Stomach smooth muscle (tissue), 2 donors: Measurements from ENCODE around the gene STX4.
A peak's percentile ranks its signal among the peaks of the same experiment; 100 is the strongest.

Experiments used
- H3K27ac ChIP-seq: one replicate; pipeline ENCODE4 v1.7.0; 2013; ENCODE audit warnings: mild to moderate bottlenecking, low read length, inconsistent platforms
- H3K27me3 ChIP-seq, 2 donors: one replicate each; pipeline ENCODE4 v1.7.0; 2013; ENCODE audit warnings: low read length in 2 of 2; ENCODE audit not compliant: insufficient read depth in 2 of 2, control insufficient read depth in 1 of 2
- H3K36me3 ChIP-seq, 2 donors: one replicate each; pipeline ENCODE4 v1.7.0; 2013; ENCODE audit warnings: low read length in 2 of 2; ENCODE audit not compliant: control insufficient read depth in 2 of 2, insufficient read depth in 2 of 2
- H3K4me1 ChIP-seq: one replicate; pipeline ENCODE4 v1.7.0; 2013; ENCODE audit warnings: low read length; ENCODE audit not compliant: control insufficient read depth, insufficient read depth
- H3K4me3 ChIP-seq, 2 donors: one replicate each; pipeline ENCODE4 v1.7.0; 2013; ENCODE audit warnings: low read length in 2 of 2
- H3K9ac ChIP-seq, 2 donors: one replicate each; pipeline ENCODE4 v1.7.0; 2013; ENCODE audit warnings: low read length in 2 of 2, mild to moderate bottlenecking in 1 of 2
- H3K9me3 ChIP-seq, 2 donors: one replicate each; pipeline ENCODE4 v1.7.0; 2013; ENCODE audit warnings: low read length in 2 of 2; ENCODE audit not compliant: control insufficient read depth in 2 of 2
- donor health status: healthy.
- donor health status: Pancreatic carcinoma.

STX4 gene

GRCh38 chr16:31043352-31043751, 10.0 kb downstream of the STX4 start:
- H3K9ac ChIP-seq = no peak overlapping the region
- no peaks in the 10 kb centered on the region for H3K9me3 ChIP-seq
- H3K4me1 ChIP-seq = peaks cover 4% of the 10 kb centered on the region
- no peak overlapping the region for H3K4me3 ChIP-seq
- H3K27me3 ChIP-seq = no peaks in the 10 kb centered on the region
- H3K36me3 ChIP-seq = peaks cover 15 to 23% of the 10 kb centered on the region in 2 donors
- H3K27ac ChIP-seq = no peak overlapping the region

GRCh38 chr16:31043898-31044481, 10.6 kb downstream of the STX4 start:
- no peak overlapping the region for H3K4me3 ChIP-seq
- H3K9ac ChIP-seq = no peak overlapping the region
- H3K36me3 ChIP-seq = peaks cover 8 to 18% of the 10 kb centered on the region in 2 donors
- peaks cover 4% of the 10 kb centered on the region for H3K4me1 ChIP-seq
- no peaks in the 10 kb centered on the region for H3K9me3 ChIP-seq
- no peak overlapping the region for H3K27ac ChIP-seq
- H3K27me3 ChIP-seq = no peaks in the 10 kb centered on the region

- no peak overlapping the region for H3K4me3 ChIP-seq
- no peak overlapping the region for H3K27ac ChIP-seq
- no peaks in the 10 kb centered on the region for H3K27me3 ChIP-seq
- no peak overlapping the region for H3K9ac ChIP-seq
- no peaks in the 10 kb centered on the region for H3K36me3 ChIP-seq
- no peaks in the 10 kb centered on the region for H3K9me3 ChIP-seq
- no peaks in the 10 kb centered on the region for H3K4me1 ChIP-seq
These were observed 17.1 kb downstream of the STX4 start for GRCh38 chr16:31050280-31051030.

- no peaks in the 10 kb centered on the region for H3K27me3 ChIP-seq
- H3K4me3 ChIP-seq = no peak overlapping the region
- no peaks in the 10 kb centered on the region for H3K36me3 ChIP-seq
- H3K9me3 ChIP-seq = no peaks in the 10 kb centered on the region
- no peak overlapping the region for H3K27ac ChIP-seq
- no peak overlapping the region for H3K9ac ChIP-seq
- no peaks in the 10 kb centered on the region for H3K4me1 ChIP-seq
These were observed 18.8 kb downstream of the STX4 start for GRCh38 chr16:31052114-31052513.

GRCh38 chr16:31055613-31056012, 22.3 kb downstream of the STX4 start:
- H3K36me3 ChIP-seq = peaks cover 1 to 2% of the 10 kb centered on the region in 2 donors
- H3K4me3 ChIP-seq = no peak overlapping the region
- H3K9me3 ChIP-seq = no peaks in the 10 kb centered on the region
- H3K27me3 ChIP-seq = no peaks in the 10 kb centered on the region
- H3K4me1 ChIP-seq = no peaks in the 10 kb centered on the region
- no peak overlapping the region for H3K27ac ChIP-seq
- H3K9ac ChIP-seq = no peak overlapping the region

GRCh38 chr16:31061126-31061812, 27.9 kb downstream of the STX4 start:
- Histone ChIP-seq H3K9ac (no peak overlapping the region), H3K27me3 (no peaks in the 10 kb centered on the region), H3K36me3 (peaks cover 5 to 19% of the 10 kb centered on the region in 2 donors), H3K4me1 (peaks cover 8% of the 10 kb centered on the region), H3K4me3 (no peak overlapping the region), H3K27ac (no peak overlapping the region), H3K9me3 (no peaks in the 10 kb centered on the region)

GRCh38 chr16:31061813-31062440, 28.6 kb downstream of the STX4 start:
- Histone ChIP-seq H3K4me3 (no peak overlapping the region), H3K9me3 (no peaks in the 10 kb centered on the region), H3K27ac (no peak overlapping the region), H3K9ac (no peak overlapping the region), H3K4me1 (peaks cover 8% of the 10 kb centered on the region), H3K36me3 (peaks cover 5 to 21% of the 10 kb centered on the region in 2 donors), H3K27me3 (no peaks in the 10 kb centered on the region)

- no peak overlapping the region for H3K9ac ChIP-seq
- H3K27ac ChIP-seq = no peak overlapping the region
- H3K9me3 ChIP-seq = no peaks in the 10 kb centered on the region
- no peaks in the 10 kb centered on the region for H3K27me3 ChIP-seq
- H3K36me3 ChIP-seq = peaks cover 5 to 18% of the 10 kb centered on the region in 2 donors
- no peak overlapping the region for H3K4me3 ChIP-seq
- H3K4me1 ChIP-seq = peaks cover 8% of the 10 kb centered on the region
These were observed 30.1 kb downstream of the STX4 start for GRCh38 chr16:31063495-31063842.

GRCh38 chr16:31063843-31064611, 30.7 kb downstream of the STX4 start:
- Histone ChIP-seq H3K9ac (no peak overlapping the region), H3K36me3 (peaks cover 5 to 18% of the 10 kb centered on the region in 2 donors), H3K27ac (peak overlapping the region; percentile 2), H3K9me3 (no peaks in the 10 kb centered on the region), H3K4me3 (no peak overlapping the region), H3K27me3 (no peaks in the 10 kb centered on the region), H3K4me1 (peaks cover 8% of the 10 kb centered on the region)

GRCh38 chr16:31064882-31065461, 31.6 kb downstream of the STX4 start:
- H3K4me1 ChIP-seq = peaks cover 8% of the 10 kb centered on the region
- no peaks in the 10 kb centered on the region for H3K27me3 ChIP-seq
- no peak overlapping the region for H3K9ac ChIP-seq
- no peaks in the 10 kb centered on the region for H3K9me3 ChIP-seq
- H3K4me3 ChIP-seq = peak overlapping the region in 1 of 2 donors; percentile 22
- H3K36me3 ChIP-seq = peaks cover 5 to 18% of the 10 kb centered on the region in 2 donors
- H3K27ac ChIP-seq = peak overlapping the region; percentile 2
